Measurements from ENCODE around the gene TP53AIP1.

GRCh38 chr11:128900468-128900867 is 42.2 kb downstream of the TP53AIP1 start:
- TF ChIP-seq, protein P1, sequence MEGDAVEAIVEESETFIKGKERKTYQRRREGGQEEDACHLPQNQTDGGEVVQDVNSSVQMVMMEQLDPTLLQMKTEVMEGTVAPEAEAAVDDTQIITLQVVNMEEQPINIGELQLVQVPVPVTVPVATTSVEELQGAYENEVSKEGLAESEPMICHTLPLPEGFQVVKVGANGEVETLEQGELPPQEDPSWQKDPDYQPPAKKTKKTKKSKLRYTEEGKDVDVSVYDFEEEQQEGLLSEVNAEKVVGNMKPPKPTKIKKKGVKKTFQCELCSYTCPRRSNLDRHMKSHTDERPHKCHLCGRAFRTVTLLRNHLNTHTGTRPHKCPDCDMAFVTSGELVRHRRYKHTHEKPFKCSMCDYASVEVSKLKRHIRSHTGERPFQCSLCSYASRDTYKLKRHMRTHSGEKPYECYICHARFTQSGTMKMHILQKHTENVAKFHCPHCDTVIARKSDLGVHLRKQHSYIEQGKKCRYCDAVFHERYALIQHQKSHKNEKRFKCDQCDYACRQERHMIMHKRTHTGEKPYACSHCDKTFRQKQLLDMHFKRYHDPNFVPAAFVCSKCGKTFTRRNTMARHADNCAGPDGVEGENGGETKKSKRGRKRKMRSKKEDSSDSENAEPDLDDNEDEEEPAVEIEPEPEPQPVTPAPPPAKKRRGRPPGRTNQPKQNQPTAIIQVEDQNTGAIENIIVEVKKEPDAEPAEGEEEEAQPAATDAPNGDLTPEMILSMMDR (IDR thresholded peaks at IDR 0.05), result no peak
- TF ChIP-seq POLR2A (IDR thresholded peaks at IDR 0.05) (no peak), POLR2AphosphoS5 (IDR thresholded peaks at IDR 0.05) (no peak)

Measured in sigmoid colon (tissue), 4 donors.